ENCODE results near the gene DNAJC5. TPM values are rescaled to one million over a fixed set of nuclear protein-coding genes. Genes with fewer than 3 reads are reported as not detected.

DNAJC5 gene
- polyA plus RNA-seq, 1 donor (not counting 4 experiments of a cell fraction or from before 2014, with no cell fraction given) = 43.7 TPM

- dilution Hi-C loops (cut with MboI; ENCODE audit: extremely low pct_ligation_motif_present, low sequenced_read_pairs) = no loop called here
- no peaks in the 10 kb centered on the region for H3K4me1 ChIP-seq (ENCODE audit: control insufficient read depth, extremely low read depth, insufficient read depth, low read length)
- H3K27ac ChIP-seq (ENCODE audit: control insufficient read depth, insufficient read depth, low read length) = no peak overlapping the region
- H3K4me2 ChIP-seq (ENCODE audit: control insufficient read depth, extremely low read depth, insufficient read depth, low read depth, low read length) = no peak overlapping the region
- no peak overlapping the region for H3K9ac ChIP-seq (ENCODE audit: control insufficient read depth, extremely low read depth, insufficient read depth, low read length)
- H2AFZ ChIP-seq (ENCODE audit: control insufficient read depth, low read length) = no peak overlapping the region
- H3K79me2 ChIP-seq (ENCODE audit: control insufficient read depth, insufficient read depth, low read length) = peaks cover 69% of the 10 kb centered on the region
- no peak overlapping the region for H3K4me3 ChIP-seq (ENCODE audit: control insufficient read depth in 2 of 3, extremely low read depth in 1 of 3, insufficient read depth in 2 of 3, low read depth in 1 of 3, low read length in 3 of 3)
- TF ChIP-seq CTCF (optimal IDR thresholded peaks at IDR 0.05 in 1 of 3, IDR thresholded peaks at IDR 0.05 in 1 of 3, conservative IDR thresholded peaks at IDR 0.05 in 1 of 3; ENCODE audit: extremely low read depth in 1 of 3, insufficient read depth in 2 of 3, low read length in 3 of 3) = no peak
- TF ChIP-seq EZH2 (IDR thresholded peaks at IDR 0.05; ENCODE audit: low read length) = no peak
- peaks cover 22% of the 10 kb centered on the region for H4K20me1 ChIP-seq (ENCODE audit: control insufficient read depth, extremely low read depth, insufficient read depth, low read length)
- DNase-seq (ENCODE audit: low read depth, low spot score) (no peak), FAIRE-seq (no peak)
- H3K27me3 ChIP-seq (ENCODE audit: control insufficient read depth, extremely low read depth, insufficient read depth, low read length) = no peaks in the 10 kb centered on the region
- H3K9me1 ChIP-seq (ENCODE audit: control insufficient read depth, extremely low read depth, insufficient read depth, low read length) = no peaks in the 10 kb centered on the region
- H3K9me3 ChIP-seq (ENCODE audit: control insufficient read depth, low read depth, low read length) = no peaks in the 10 kb centered on the region
- peaks cover 56 to 65% of the 10 kb centered on the region in 2 experiments for H3K36me3 ChIP-seq (ENCODE audit: control insufficient read depth in 2 of 2, extremely low read depth in 1 of 2, insufficient read depth in 2 of 2, low read length in 2 of 2)
Observed at GRCh38 chr20:63930971-63931553, 36.1 kb downstream of the DNAJC5 start.

GRCh38 chr20:63931735-63932134, 36.8 kb downstream of the DNAJC5 start:
- peaks cover 65% of the 10 kb centered on the region for H3K79me2 ChIP-seq (ENCODE audit: control insufficient read depth, insufficient read depth, low read length)
- H4K20me1 ChIP-seq (ENCODE audit: control insufficient read depth, extremely low read depth, insufficient read depth, low read length) = peaks cover 17% of the 10 kb centered on the region
- H3K9ac ChIP-seq (ENCODE audit: control insufficient read depth, extremely low read depth, insufficient read depth, low read length) = no peak overlapping the region
- H2AFZ ChIP-seq (ENCODE audit: control insufficient read depth, low read length) = no peak overlapping the region
- no peak overlapping the region for H3K4me2 ChIP-seq (ENCODE audit: control insufficient read depth, extremely low read depth, insufficient read depth, low read depth, low read length)
- H3K9me3 ChIP-seq (ENCODE audit: control insufficient read depth, low read depth, low read length) = no peaks in the 10 kb centered on the region
- TF ChIP-seq CTCF (optimal IDR thresholded peaks at IDR 0.05 in 1 of 3, IDR thresholded peaks at IDR 0.05 in 1 of 3, conservative IDR thresholded peaks at IDR 0.05 in 1 of 3; ENCODE audit: extremely low read depth in 1 of 3, insufficient read depth in 2 of 3, low read length in 3 of 3) = no peak
- no peak for TF ChIP-seq EZH2 (IDR thresholded peaks at IDR 0.05; ENCODE audit: low read length)
- H3K4me3 ChIP-seq (ENCODE audit: control insufficient read depth in 2 of 3, extremely low read depth in 1 of 3, insufficient read depth in 2 of 3, low read depth in 1 of 3, low read length in 3 of 3) = no peak overlapping the region
- no peak for FAIRE-seq
- DNase-seq (ENCODE audit: low read depth, low spot score) = no peak
- no peaks in the 10 kb centered on the region for H3K4me1 ChIP-seq (ENCODE audit: control insufficient read depth, extremely low read depth, insufficient read depth, low read length)
- H3K9me1 ChIP-seq (ENCODE audit: control insufficient read depth, extremely low read depth, insufficient read depth, low read length) = no peaks in the 10 kb centered on the region
- peaks cover 60 to 64% of the 10 kb centered on the region in 2 experiments for H3K36me3 ChIP-seq (ENCODE audit: control insufficient read depth in 2 of 2, extremely low read depth in 1 of 2, insufficient read depth in 2 of 2, low read length in 2 of 2)
- dilution Hi-C loops (cut with MboI; ENCODE audit: extremely low pct_ligation_motif_present, low sequenced_read_pairs) = no loop called here
- no peak overlapping the region for H3K27ac ChIP-seq (ENCODE audit: control insufficient read depth, insufficient read depth, low read length)
- no peaks in the 10 kb centered on the region for H3K27me3 ChIP-seq (ENCODE audit: control insufficient read depth, extremely low read depth, insufficient read depth, low read length)
